H1 (cell line): ENCODE results near the gene VEPH1. TPM values are rescaled to one million over a fixed set of nuclear protein-coding genes. Genes with fewer than 3 reads are reported as not detected.

ENCODE experiments used
- CTCF ChIA-PET: fragments of 300-600 bp; sonication (Branson Sonifier 250); formaldehyde crosslinking; loops from one replicate; lab custom pipeline; 2021; ENCODE audit not compliant: partially characterized antibody; lab: Charles Lee
- POLR2A ChIA-PET: fragments of 300-600 bp; sonication (Branson Sonifier 250); formaldehyde crosslinking; loops from one replicate; lab custom pipeline; 2021; ENCODE audit warnings: inconsistent platforms; ENCODE audit not compliant: partially characterized antibody; lab: Charles Lee
- DNase-seq, 2 experiments: peaks; one replicate each; pipeline versions ENCODE4 v3.0.0 to v3.0.0-alpha.2; 2010 to 2022; ENCODE audit warnings: low spot score in 2 of 2, low read depth in 1 of 2, mixed read lengths in 1 of 2
- FAIRE-seq: peaks from 2 replicates; lab custom pipeline; 2011; peaks lifted over from hg19 to GRCh38; lab: Jason Lieb, UNC
- H2AFZ ChIP-seq: 2 replicates; pipeline ENCODE4 v1.8.1; 2012; ENCODE audit warnings: low read length, inconsistent platforms
- H2AK5ac ChIP-seq: 2 replicates; pipeline ENCODE4 v1.6.1; 2013; ENCODE audit warnings: low read depth, low read length
- H2BK120ac ChIP-seq: replicated peaks from 2 replicates; pipeline ENCODE3; 2013; ENCODE audit warnings: low read depth, low read length, inconsistent platforms
- H2BK12ac ChIP-seq: 2 replicates; pipeline ENCODE4 v1.6.1; 2013; ENCODE audit warnings: low read depth, low read length
- H2BK15ac ChIP-seq: 2 replicates; pipeline ENCODE4 v1.6.1; 2013; ENCODE audit warnings: low read length
- H2BK20ac ChIP-seq: 2 replicates; pipeline ENCODE4 v1.6.1; 2013; ENCODE audit warnings: low read length
- H2BK5ac ChIP-seq: 2 replicates; pipeline ENCODE4 v1.6.1; 2013; ENCODE audit warnings: low read depth, low read length
- H3K14ac ChIP-seq: 2 replicates; pipeline ENCODE4 v1.6.1; 2013; ENCODE audit warnings: inconsistent platforms; ENCODE audit not compliant: insufficient read length
- H3K18ac ChIP-seq: 2 replicates; pipeline ENCODE4 v1.6.1; 2013; ENCODE audit warnings: low read length; ENCODE audit errors: extremely low read depth
- H3K23ac ChIP-seq: 2 replicates; pipeline ENCODE4 v1.6.1; 2013; ENCODE audit warnings: inconsistent platforms; ENCODE audit not compliant: insufficient read length
- H3K23me2 ChIP-seq: 2 replicates; pipeline ENCODE4 v1.6.1; 2013; ENCODE audit warnings: low read depth, low read length
- H3K27ac ChIP-seq: 2 replicates; pipeline ENCODE4 v1.6.1; 2011; ENCODE audit warnings: low read depth, low read length, inconsistent platforms
- H3K27me3 ChIP-seq, 4 experiments: replicated peaks in 1 of 4; 1 replicate in 1 of 4; 2 replicates in 3 of 4; pipeline versions ENCODE4 v1.6.1 to v1.8.1; 2011 to 2013; ENCODE audit warnings: low read length in 3 of 4, mild to moderate bottlenecking in 3 of 4, inconsistent platforms in 2 of 4, mixed read lengths in 2 of 4, moderate library complexity in 1 of 4; ENCODE audit not compliant: control insufficient read depth in 3 of 4, insufficient read depth in 3 of 4; ENCODE audit errors: extremely low read depth in 1 of 4
- H3K36me3 ChIP-seq, 4 experiments: 2 replicates each; pipeline versions ENCODE4 v1.6.1 to v1.8.1; 2011 to 2013; ENCODE audit warnings: mild to moderate bottlenecking in 4 of 4, low read length in 3 of 4, moderate library complexity in 2 of 4, control low read depth in 1 of 4, inconsistent platforms in 1 of 4; ENCODE audit not compliant: insufficient read depth in 4 of 4, control insufficient read depth in 2 of 4
- H3K4ac ChIP-seq: replicated peaks from 2 replicates; pipeline ENCODE3; 2013; ENCODE audit warnings: low read length, low read depth, mixed read lengths, inconsistent platforms; ENCODE audit not compliant: insufficient read length
- H3K4me1 ChIP-seq, 4 experiments: replicated peaks in 1 of 4; 1 replicate in 1 of 4; 2 replicates in 3 of 4; pipeline versions ENCODE4 v1.6.1 to v1.8.1; 2011 to 2013; ENCODE audit warnings: low read length in 3 of 4, inconsistent platforms in 2 of 4, mixed read lengths in 1 of 4; ENCODE audit not compliant: insufficient read depth in 4 of 4, control insufficient read depth in 3 of 4
- H3K4me2 ChIP-seq, 2 experiments: 2 replicates each; pipeline versions ENCODE4 v1.6.1 to v1.8.1; 2011 to 2013; ENCODE audit warnings: low read depth in 2 of 2, low read length in 2 of 2, control low read depth in 1 of 2, inconsistent platforms in 1 of 2, mild to moderate bottlenecking in 1 of 2; ENCODE audit not compliant: insufficient read depth in 1 of 2
- H3K4me3 ChIP-seq, 4 experiments: fragments of 200-600, 300-600 bp in 1 of 4; sonication (generic), shearing (Covaris generic), sonication (Bioruptor Twin) in 1 of 4; 2 replicates each; pipeline versions ENCODE4 v1.5.1 to v1.8.1; 2011 to 2016; ENCODE audit warnings: low read length in 4 of 4, low read depth in 3 of 4, control low read depth in 2 of 4, inconsistent platforms in 2 of 4, mild to moderate bottlenecking in 2 of 4, mixed read lengths in 1 of 4, moderate library complexity in 1 of 4; ENCODE audit not compliant: insufficient read depth in 2 of 4; ENCODE audit errors: extremely low read depth in 1 of 4
- H3K56ac ChIP-seq: replicated peaks from 2 replicates; pipeline ENCODE3; 2013; ENCODE audit warnings: low read depth, mild to moderate bottlenecking, mixed read lengths, low read length, inconsistent platforms; ENCODE audit not compliant: insufficient read length
- H3K79me1 ChIP-seq: 2 replicates; pipeline ENCODE4 v1.6.1; 2013; ENCODE audit warnings: low read depth, low read length, control low read depth
- H3K79me2 ChIP-seq, 2 experiments: 2 replicates each; pipeline versions ENCODE4 v1.6.1 to v1.8.1; 2012 to 2013; ENCODE audit warnings: low read length in 2 of 2, mild to moderate bottlenecking in 2 of 2, inconsistent platforms in 1 of 2; ENCODE audit not compliant: insufficient read depth in 2 of 2, control insufficient read depth in 1 of 2
- H3K9ac ChIP-seq, 4 experiments: replicated peaks in 1 of 4; 1 replicate in 1 of 4; 2 replicates in 3 of 4; pipeline versions ENCODE4 v1.6.1 to v1.8.1; 2011 to 2013; ENCODE audit warnings: low read depth in 3 of 4, low read length in 3 of 4, control low read depth in 2 of 4, mild to moderate bottlenecking in 2 of 4, moderate library complexity in 2 of 4, inconsistent platforms in 1 of 4; ENCODE audit errors: extremely low read depth in 1 of 4
- H3K9me3 ChIP-seq, 2 experiments: 2 replicates each; pipeline versions ENCODE4 v1.6.1 to v1.8.1; 2012 to 2013; ENCODE audit warnings: mild to moderate bottlenecking in 2 of 2, moderate library complexity in 2 of 2, control low read depth in 1 of 2, inconsistent platforms in 1 of 2, low read depth in 1 of 2, low read length in 1 of 2, mixed read lengths in 1 of 2; ENCODE audit not compliant: insufficient read depth in 2 of 2
- H4K20me1 ChIP-seq, 2 experiments: replicated peaks in 1 of 2; 2 replicates each; pipeline versions ENCODE3 to v1.8.1; 2011 to 2013; ENCODE audit warnings: inconsistent platforms in 2 of 2, low read length in 2 of 2, mild to moderate bottlenecking in 1 of 2; ENCODE audit not compliant: insufficient read depth in 2 of 2, control insufficient read depth in 1 of 2
- H4K5ac ChIP-seq: 2 replicates; pipeline ENCODE4 v1.6.1; 2013; ENCODE audit warnings: low read length, low read depth, mixed read lengths, inconsistent platforms; ENCODE audit not compliant: insufficient read length
- H4K8ac ChIP-seq: 2 replicates; pipeline ENCODE4 v1.8.0; 2013; ENCODE audit warnings: mild to moderate bottlenecking, moderate library complexity, low read length, inconsistent platforms; ENCODE audit not compliant: insufficient read depth; ENCODE audit errors: extremely low read depth
- H4K91ac ChIP-seq: replicated peaks from 2 replicates; pipeline ENCODE3; 2013; ENCODE audit warnings: low read length, mixed read lengths, inconsistent platforms; ENCODE audit not compliant: insufficient read length
- ASH2L ChIP-seq: fragments of 200-600, 300-600 bp; sonication (generic); IDR thresholded peaks from one replicate; pipeline ENCODE4 v1.7.1; 2017; ENCODE audit warnings: low read length
- JUN ChIP-seq: IDR thresholded peaks from 2 replicates; pipeline ENCODE4 v1.6.1; 2011; ENCODE audit warnings: low read depth, mild to moderate bottlenecking, improper control_type of control experiment, low read length
- JUND ChIP-seq: IDR thresholded peaks from 2 replicates; pipeline ENCODE4 v1.6.1; 2011; ENCODE audit warnings: mild to moderate bottlenecking, improper control_type of control experiment, low read length
- MAX ChIP-seq: IDR thresholded peaks from 2 replicates; pipeline ENCODE4 v1.6.1; 2012; ENCODE audit warnings: inconsistent platforms
- NRF1 ChIP-seq: IDR thresholded peaks from 2 replicates; pipeline ENCODE4 v1.6.1; 2011; ENCODE audit warnings: mild to moderate bottlenecking, low read depth, low read length, improper control_type of control experiment
- SP2 ChIP-seq: IDR thresholded peaks from 2 replicates; pipeline ENCODE4 v1.6.1; 2012; ENCODE audit warnings: mild to moderate bottlenecking, low read length, inconsistent platforms
- WGBS, 2 experiments: shearing (Covaris generic) in 1 of 2; methylation state at CpG; one replicate each; pipeline versions ENCODE4 v1.1.6 to v1.1.7; 2013 to 2015; ENCODE audit warnings: low lambda C conversion rate in 2 of 2, mixed read lengths in 2 of 2, inconsistent platforms in 1 of 2, low coverage in 1 of 2, missing lambda C conversion rate in 1 of 2; ENCODE audit not compliant: insufficient replicate concordance in 2 of 2, insufficient coverage in 1 of 2, insufficient read length in 1 of 2; ENCODE audit errors: extremely low coverage in 1 of 2, missing lambda C conversion rate in 1 of 2; 5-methylcytosine and 5-hydroxymethylcytosine counted together
- polyA plus RNA-seq, 7 experiments: library from polyadenylated mRNA; depleted of rRNA in 3 of 7; stranded (reverse) in 5 of 7; unstranded in 2 of 7; fragments of >200 nt in 5 of 7; fragments of 200-250 nt in 2 of 7; gene quantifications; 1 replicate in 5 of 7; 2 replicates in 1 of 7; 4 replicates in 1 of 7; pipeline versions ENCODE4 v1.2.1 to v1.2.3, GENCODE V29; 2011 to 2013; ENCODE audit warnings: missing spikeins in 2 of 7, mixed read lengths in 2 of 7
- total RNA-seq: library from RNA; stranded (reverse); fragmentation: NEBNext Ultra II Directional; extraction: Animal tissue kit (Norgen Biotek cat#: 25700); gene quantifications from 2 replicates; pipeline ENCODE4 v1.2.1, GENCODE V29; 2021

The VEPH1 gene
- total and polyA plus RNA-seq, 2 of the 8 experiments (the other 6 are each of a cell fraction or from before 2014, with no cell fraction given), result 12.0 to 18.3 TPM

- Histone ChIP-seq H3K4me2 (no peak overlapping the region), H2BK12ac (no peak overlapping the region), H4K91ac (no peak overlapping the region), H3K14ac (no peak overlapping the region), H2BK15ac (no peak overlapping the region), H3K56ac (no peak overlapping the region), H2BK120ac (no peak overlapping the region), H2AFZ (no peak overlapping the region), H3K4me3 (no peak overlapping the region), H3K27ac (no peak overlapping the region), H3K79me2 (peaks cover 0 to 4% of the 10 kb centered on the region in 2 experiments; a peak in 1 of 4 replicates), H3K9ac (no peak overlapping the region), H3K18ac (no peak overlapping the region), H3K79me1 (no peaks in the 10 kb centered on the region), H3K27me3 (no peaks in the 10 kb centered on the region), H3K23ac (no peak overlapping the region), H3K4ac (no peak overlapping the region), H3K23me2 (0 out of 2 replicates have a peak, but pooled peaks cover 3% of the 10 kb centered on the region), H2BK5ac (no peak overlapping the region), H2BK20ac (no peak overlapping the region), H4K5ac (no peak overlapping the region), H3K9me3 (no peaks in the 10 kb centered on the region), H2AK5ac (no peak overlapping the region), H3K4me1 (peaks cover 4 to 11% (median 8%) of the 10 kb centered on the region in 4 experiments; a peak in 5 of 7 replicates), H4K20me1 (no peaks in the 10 kb centered on the region), H3K36me3 (peaks cover 0 to 2% (median 0%) of the 10 kb centered on the region in 4 experiments; a peak in 1 of 8 replicates), H4K8ac (no peak overlapping the region)
- POLR2A ChIA-PET, result no interaction called here
- CTCF ChIA-PET, result interaction anchor here (0.9 to 1.4 kb wide), 3 partner anchors 42 to 331 kb away, joined by 3 to 5 read pairs (median 3); no protein-coding TSS in a partner anchor
- 72% methylated on average over 3 of the region's 3 CpGs; no CpG with 5 or more reads in 1 of the 2 experiments for WGBS, 2 experiments
- DNase-seq (no peak), FAIRE-seq (no peak)
- no peak for TF ChIP-seq JUN
- no peak for TF ChIP-seq SP2
- no peak for TF ChIP-seq NRF1
- no peak for TF ChIP-seq JUND
- TF ChIP-seq ASH2L, result no peak
- no peak for TF ChIP-seq MAX
Measured at GRCh38 chr3:157494581-157495281, 8.5 kb downstream of the VEPH1 start.
